ENCODE data around the gene ZNF331. TPM values are rescaled to one million over a fixed set of nuclear protein-coding genes. Genes with fewer than 3 reads are reported as not detected.

Gene ZNF331
- total and polyA plus RNA-seq, 3 donors from 2014 or later: 26.5 to 36.5 (median 31.4) TPM

- no peaks in the 10 kb centered on the region for H3K9me3 ChIP-seq
- H3K36me3 ChIP-seq (ENCODE audit: low read depth, missing control alignments): no peaks in the 10 kb centered on the region
- WGBS, 2 donors: 61 to 64% methylated on average over 5 of the region's 5 CpGs
- DNase-seq: peak; percentile 55
- intact Hi-C loops (cut with DNase I; ENCODE audit: low total_unique reads): loop anchor here (10.0 kb wide), 1 partner anchor 92 kb away; no protein-coding TSS in a partner anchor
- H3K4me3 ChIP-seq: no peak overlapping the region
- H3K27me3 ChIP-seq: no peaks in the 10 kb centered on the region
- peak overlapping the region; percentile 94 to 95 for H3K27ac ChIP-seq
- TF ChIP-seq CTCF (IDR thresholded peaks at IDR 0.05) (no peak), POLR2A (IDR thresholded peaks at IDR 0.05) (no peak)
- peaks cover 31% of the 10 kb centered on the region for H3K4me1 ChIP-seq
These were observed 20.7 kb upstream of the ZNF331 start for GRCh38 chr19:53517114-53517741.

GRCh38 chr19:53518121-53518520 lies 19.8 kb upstream of the ZNF331 start:
- H3K27ac ChIP-seq: peak overlapping the region; percentile 94 to 95
- H3K27me3 ChIP-seq: no peaks in the 10 kb centered on the region
- DNase-seq: peak; percentile 26
- intact Hi-C loops (cut with DNase I; ENCODE audit: low total_unique reads): loop anchor here (10.0 kb wide), 1 partner anchor 93 kb away; no protein-coding TSS in a partner anchor
- H3K9me3 ChIP-seq: no peaks in the 10 kb centered on the region
- H3K4me1 ChIP-seq: peaks cover 31% of the 10 kb centered on the region
- WGBS, 2 donors: 50 to 64% methylated on average over 4 of the region's 4 CpGs
- TF ChIP-seq CTCF (IDR thresholded peaks at IDR 0.05): no peak
- H3K36me3 ChIP-seq (ENCODE audit: low read depth, missing control alignments): no peaks in the 10 kb centered on the region
- H3K4me3 ChIP-seq: no peak overlapping the region

GRCh38 chr19:53518716-53519115 lies 19.2 kb upstream of the ZNF331 start:
- intact Hi-C loops (cut with DNase I; ENCODE audit: low total_unique reads): loop anchor here (10.0 kb wide), 1 partner anchor 94 kb away; no protein-coding TSS in a partner anchor
- peak; percentile 72 for DNase-seq

GRCh38 chr19:53519446-53519845 lies 18.5 kb upstream of the ZNF331 start:
- peak; percentile 97 for DNase-seq
- H3K36me3 ChIP-seq (ENCODE audit: low read depth, missing control alignments): no peaks in the 10 kb centered on the region
- H3K4me3 ChIP-seq: peak overlapping the region in 1 of 2 donors; percentile 67
- TF ChIP-seq CTCF (IDR thresholded peaks at IDR 0.05) (no peak), POLR2A (IDR thresholded peaks at IDR 0.05) (no peak)
- H3K9me3 ChIP-seq: no peaks in the 10 kb centered on the region
- peak overlapping the region; percentile 94 to 95 for H3K27ac ChIP-seq
- H3K27me3 ChIP-seq: no peaks in the 10 kb centered on the region
- intact Hi-C loops (cut with DNase I; ENCODE audit: low total_unique reads): loop anchor here (10.0 kb wide), 1 partner anchor 95 kb away; no protein-coding TSS in a partner anchor
- peaks cover 31% of the 10 kb centered on the region for H3K4me1 ChIP-seq
- WGBS, 2 donors: 10 to 15% methylated on average over 5 to 7 of the region's 7 CpGs

More at GRCh38 chr19:53518716-53519115, 19.2 kb upstream of the ZNF331 start:
- Histone ChIP-seq H3K9me3 (no peaks in the 10 kb centered on the region), H3K27me3 (no peaks in the 10 kb centered on the region), H3K27ac (peak overlapping the region; percentile 94 to 95), H3K4me1 (peaks cover 31% of the 10 kb centered on the region), H3K4me3 (no peak overlapping the region), H3K36me3 (ENCODE audit: low read depth, missing control alignments) (no peaks in the 10 kb centered on the region)
- WGBS, 2 donors: 12 to 24% methylated on average over 1 of the region's 1 CpG
- TF ChIP-seq POLR2A (IDR thresholded peaks at IDR 0.05) (no peak), CTCF (IDR thresholded peaks at IDR 0.05) (no peak)

GRCh38 chr19:53520163-53520546 lies 17.8 kb upstream of the ZNF331 start:
- peaks cover 31% of the 10 kb centered on the region for H3K4me1 ChIP-seq
- intact Hi-C loops (cut with DNase I; ENCODE audit: low total_unique reads): no loop called here
- H3K36me3 ChIP-seq (ENCODE audit: low read depth, missing control alignments): no peaks in the 10 kb centered on the region
- no peaks in the 10 kb centered on the region for H3K27me3 ChIP-seq
- H3K4me3 ChIP-seq: peak overlapping the region; percentile 54 to 67
- no peak for DNase-seq
- whole genome bisulfite sequencing, 2 donors: 23 to 31% methylated on average over 11 to 13 of the region's 13 CpGs
- no peaks in the 10 kb centered on the region for H3K9me3 ChIP-seq
- H3K27ac ChIP-seq: peak overlapping the region; percentile 94 to 95
- TF ChIP-seq CTCF (IDR thresholded peaks at IDR 0.05): no peak
- no peak for TF ChIP-seq POLR2A (IDR thresholded peaks at IDR 0.05)
